HCT116 (cell line): ENCODE results near the gene GRIK5. TPM values are rescaled to one million over a fixed set of nuclear protein-coding genes. Genes with fewer than 3 reads are reported as not detected.

Experiments
- ATAC-seq: fragments of 200-7000 bp; cut with Tn5 transposase; 2 replicates; pipeline ENCODE4 v1.9.1; 2020; ENCODE audit warnings: mild to moderate bottlenecking, moderate library complexity
- BruUV-seq: library from RNA; stranded (reverse); fragments of 400-500 nt; replicated peaks from 2 replicates; lab custom pipeline; 2021; lab: Mats Ljungman, UMichigan
- CTCF ChIA-PET: fragments of 300-600 bp; sonication (Branson Sonifier 250); formaldehyde crosslinking; loops from one replicate; lab custom pipeline; 2021; ENCODE audit warnings: antibody characterized with exemption; lab: Charles Lee
- POLR2A ChIA-PET: fragments of 300-600, 350-600 bp; sonication (Branson Sonifier 250); formaldehyde crosslinking; loops from one replicate; lab custom pipeline; 2021; ENCODE audit warnings: antibody characterized with exemption; lab: Charles Lee
- RAD21 ChIA-PET, 2 experiments: fragments of 300-600 bp; sonication (Branson Sonifier 250); formaldehyde crosslinking; loops; one replicate each; lab custom pipeline; 2023; ENCODE audit warnings: low total read pairs in 2 of 2; ENCODE audit not compliant: uncharacterized antibody in 2 of 2, unreplicated experiment in 2 of 2, low non-redundant PET in 1 of 2; lab: Charles Lee
- DNase-seq: peaks from one replicate; pipeline ENCODE4 v3.0.0-alpha.2; 2010; ENCODE audit warnings: low read depth, low spot score
- H2AFZ ChIP-seq: fragments of 200-600 bp; shearing (Covaris generic), sonication (generic); 2 replicates; pipeline ENCODE4 v1.6.1; 2017; ENCODE audit warnings: low read depth, mixed run types, mixed read lengths, antibody characterized with exemption, low read length; ENCODE audit not compliant: poor library complexity, severe bottlenecking
- H3K27ac ChIP-seq: 2 replicates; pipeline ENCODE4 v1.5.1; 2012; ENCODE audit warnings: low read depth, low read length
- H3K27me3 ChIP-seq: fragments of 200-600 bp; sonication (generic); 2 replicates; pipeline ENCODE4 v1.6.1; 2016; ENCODE audit warnings: mixed run types, low read length, mixed read lengths; ENCODE audit not compliant: insufficient read depth
- H3K36me3 ChIP-seq, 2 experiments: fragments of 200-500 bp in 1 of 2; fragments of 200-600 bp in 1 of 2; sonication (Bioruptor generic) in 1 of 2; sonication (generic) in 1 of 2; 2 replicates each; pipeline versions ENCODE4 v1.5.1 to v1.6.1; 2014 to 2016; ENCODE audit warnings: low read length in 2 of 2, inconsistent platforms in 1 of 2, mixed read lengths in 1 of 2, mixed run types in 1 of 2; ENCODE audit not compliant: insufficient read depth in 2 of 2, control insufficient read depth in 1 of 2
- H3K4me1 ChIP-seq, 2 experiments: fragments of 200-600 bp in 1 of 2; sonication (generic) in 1 of 2; 2 replicates each; pipeline versions ENCODE4 v1.5.1 to v1.6.1; 2012 to 2017; ENCODE audit warnings: low read length in 2 of 2, inconsistent platforms in 1 of 2, mild to moderate bottlenecking in 1 of 2, mixed read lengths in 1 of 2, mixed run types in 1 of 2, moderate library complexity in 1 of 2; ENCODE audit not compliant: insufficient read depth in 2 of 2, control insufficient read depth in 1 of 2
- H3K4me2 ChIP-seq: fragments of 200-600 bp; sonication (generic); 2 replicates; pipeline ENCODE4 v1.6.1; 2017; ENCODE audit warnings: mixed run types, low read length, mixed read lengths
- H3K4me3 ChIP-seq, 2 experiments: fragments of 200-600 bp in 1 of 2; sonication (generic) in 1 of 2; replicated peaks in 1 of 2; 2 replicates each; pipeline ENCODE4 v1.5.1; 2011 to 2016; ENCODE audit warnings: low read length in 2 of 2, control low read depth in 1 of 2, low read depth in 1 of 2, mild to moderate bottlenecking in 1 of 2, mixed read lengths in 1 of 2, mixed run types in 1 of 2
- H3K79me2 ChIP-seq: fragments of 200-600 bp; sonication (generic); 2 replicates; pipeline ENCODE4 v1.6.1; 2017; ENCODE audit warnings: mild to moderate bottlenecking, mixed run types, low read length, moderate library complexity, mixed read lengths; ENCODE audit not compliant: insufficient read depth
- H3K9ac ChIP-seq: fragments of 200-600 bp; sonication (generic); 2 replicates; pipeline ENCODE4 v1.6.1; 2016; ENCODE audit warnings: low read length, mixed read lengths
- H3K9me2 ChIP-seq: fragments of 200-600 bp; sonication (generic), shearing (Covaris generic); 2 replicates; pipeline ENCODE4 v1.6.1; 2017; ENCODE audit warnings: mixed run types, mild to moderate bottlenecking, moderate library complexity; ENCODE audit not compliant: insufficient read depth
- H3K9me3 ChIP-seq, 2 experiments: fragments of 200-500 bp in 1 of 2; fragments of 200-600 bp in 1 of 2; sonication (Bioruptor generic) in 1 of 2; sonication (generic) in 1 of 2; 2 replicates each; pipeline ENCODE4 v1.6.1; 2014 to 2017; ENCODE audit warnings: low read length in 2 of 2, mixed read lengths in 2 of 2, inconsistent platforms in 1 of 2, low read depth in 1 of 2, mild to moderate bottlenecking in 1 of 2, mixed run types in 1 of 2, moderate library complexity in 1 of 2; ENCODE audit not compliant: control insufficient read depth in 1 of 2, insufficient read depth in 1 of 2
- H4K20me1 ChIP-seq: fragments of 200-600 bp; sonication (generic), shearing (Covaris generic); 2 replicates; pipeline ENCODE4 v1.6.1; 2017; ENCODE audit warnings: mixed run types, mild to moderate bottlenecking, moderate library complexity; ENCODE audit not compliant: insufficient read depth
- CEBPB ChIP-seq: IDR thresholded peaks from 2 replicates; pipeline ENCODE4 v1.6.1; 2012; ENCODE audit warnings: low read depth
- ELF1 ChIP-seq: IDR thresholded peaks from 2 replicates; pipeline ENCODE4 v1.6.1; 2012; ENCODE audit warnings: low read depth, borderline replicate concordance
- EZH2phosphoT487 ChIP-seq: fragments of 200-600 bp; IDR thresholded peaks from 2 replicates; pipeline ENCODE4 v1.6.1; 2018; ENCODE audit warnings: antibody characterized with exemption, borderline replicate concordance
- POLR2AphosphoS5 ChIP-seq: IDR thresholded peaks from 2 replicates; pipeline ENCODE4 v1.6.1; 2011; ENCODE audit warnings: mild to moderate bottlenecking, low read depth, low read length, moderate library complexity
- RAD21 ChIP-seq: IDR thresholded peaks from 2 replicates; pipeline ENCODE4 v1.6.1; 2012; ENCODE audit warnings: low read depth, mild to moderate bottlenecking
- SRF ChIP-seq: IDR thresholded peaks from 2 replicates; pipeline ENCODE4 v1.6.1; 2012; ENCODE audit warnings: low read depth
- ZFX ChIP-seq: fragments of 450-650 bp; IDR thresholded peaks from 2 replicates; pipeline ENCODE4 v1.6.1; 2017
- intact Hi-C: fragments of 100-400 bp; cut with micrococcal nuclease; formaldehyde crosslinking; loops from 2 replicates; pipeline ENCODE4 v1.10.0; 2022
- total RNA-seq: library from RNA; stranded (reverse); gene quantifications from one replicate; pipeline ENCODE4 v1.2.1, GENCODE V29; 2021; ENCODE audit not compliant: unreplicated experiment
- TF ChIP-seq, protein P1 (sequence below), 3 experiments: fragments of 200-600 bp in 1 of 3; sonication (generic) in 1 of 3; IDR thresholded peaks in 2 of 3; conservative IDR thresholded peaks in 1 of 3; 2 replicates each; pipeline ENCODE4 v1.5.1; 2012 to 2017; ENCODE audit warnings: low read depth in 2 of 3, low read length in 2 of 3, antibody characterized with exemption in 1 of 3, borderline replicate concordance in 1 of 3, control low read depth in 1 of 3, mild to moderate bottlenecking in 1 of 3, mixed read lengths in 1 of 3, mixed run types in 1 of 3, moderate library complexity in 1 of 3; ENCODE audit not compliant: insufficient read depth in 1 of 3
- TF ChIP-seq, protein P2 (sequence below): IDR thresholded peaks from 2 replicates; pipeline ENCODE4 v1.6.1; 2012

The GRIK5 gene
- total RNA-seq, 1 experiment from 2014 or later, result 1.7 TPM

DNA sequence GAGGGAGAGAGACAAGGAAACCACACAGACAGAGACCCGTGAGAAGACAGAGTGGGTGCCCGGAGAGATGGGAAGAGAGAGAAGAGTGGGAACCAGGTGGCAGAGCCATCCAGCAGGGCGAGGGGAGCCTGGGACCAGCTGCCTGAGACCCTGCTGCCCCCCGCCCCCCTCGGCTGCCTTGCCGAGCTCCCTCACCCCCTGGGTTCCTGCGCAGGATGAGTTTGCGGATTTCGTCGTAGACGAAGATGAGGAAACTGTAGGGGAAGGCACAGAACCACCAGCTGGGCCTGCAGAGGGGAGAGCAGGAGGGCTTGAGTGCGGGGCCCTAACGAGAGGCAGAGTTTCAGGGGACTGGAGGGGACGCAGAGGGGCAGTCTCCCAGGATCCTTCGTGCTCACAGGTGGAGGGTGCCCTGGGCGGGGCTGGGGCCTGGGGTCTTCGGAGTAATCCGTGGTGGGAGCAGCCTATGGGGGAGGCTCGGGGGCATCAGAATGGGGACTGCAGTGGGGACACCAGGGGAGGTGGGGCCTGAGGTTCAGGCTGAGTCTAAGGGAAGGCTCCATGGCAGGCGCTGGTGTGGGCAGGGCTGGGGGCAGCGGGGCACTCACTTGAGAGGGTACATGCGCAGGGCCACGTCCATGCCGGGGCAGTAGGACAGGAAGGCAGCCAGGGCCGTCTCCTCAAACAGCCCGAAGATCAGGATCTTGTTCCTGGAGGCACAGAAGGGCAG, 102.8 kb downstream of the GRIK5 start:
- CTCF ChIA-PET, result no interaction called here
- Histone ChIP-seq H3K4me2 (no peak overlapping the region), H3K36me3 (no peaks in the 10 kb centered on the region), H3K27me3 (no peaks in the 10 kb centered on the region), H3K4me3 (no peak overlapping the region), H4K20me1 (no peaks in the 10 kb centered on the region), H3K9me3 (no peaks in the 10 kb centered on the region), H2AFZ (no peak overlapping the region), H3K4me1 (no peaks in the 10 kb centered on the region), H3K79me2 (no peaks in the 10 kb centered on the region), H3K9me2 (no peaks in the 10 kb centered on the region), H3K9ac (no peak overlapping the region), H3K27ac (no peak overlapping the region)
- RAD21 ChIA-PET, result no interaction called here
- TF ChIP-seq ZFX, result no peak
- no peak for TF ChIP-seq CEBPB
- TF ChIP-seq, protein P1, sequence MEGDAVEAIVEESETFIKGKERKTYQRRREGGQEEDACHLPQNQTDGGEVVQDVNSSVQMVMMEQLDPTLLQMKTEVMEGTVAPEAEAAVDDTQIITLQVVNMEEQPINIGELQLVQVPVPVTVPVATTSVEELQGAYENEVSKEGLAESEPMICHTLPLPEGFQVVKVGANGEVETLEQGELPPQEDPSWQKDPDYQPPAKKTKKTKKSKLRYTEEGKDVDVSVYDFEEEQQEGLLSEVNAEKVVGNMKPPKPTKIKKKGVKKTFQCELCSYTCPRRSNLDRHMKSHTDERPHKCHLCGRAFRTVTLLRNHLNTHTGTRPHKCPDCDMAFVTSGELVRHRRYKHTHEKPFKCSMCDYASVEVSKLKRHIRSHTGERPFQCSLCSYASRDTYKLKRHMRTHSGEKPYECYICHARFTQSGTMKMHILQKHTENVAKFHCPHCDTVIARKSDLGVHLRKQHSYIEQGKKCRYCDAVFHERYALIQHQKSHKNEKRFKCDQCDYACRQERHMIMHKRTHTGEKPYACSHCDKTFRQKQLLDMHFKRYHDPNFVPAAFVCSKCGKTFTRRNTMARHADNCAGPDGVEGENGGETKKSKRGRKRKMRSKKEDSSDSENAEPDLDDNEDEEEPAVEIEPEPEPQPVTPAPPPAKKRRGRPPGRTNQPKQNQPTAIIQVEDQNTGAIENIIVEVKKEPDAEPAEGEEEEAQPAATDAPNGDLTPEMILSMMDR (IDR thresholded peaks at IDR 0.05 in 2 of 3, conservative IDR thresholded peaks at IDR 0.05 in 1 of 3; ENCODE audit: borderline replicate concordance in 1 of 3, insufficient read depth in 1 of 3, low read depth in 2 of 3, low read length in 2 of 3), result no peak
- no peak for TF ChIP-seq POLR2AphosphoS5
- no peak for TF ChIP-seq ELF1
- TF ChIP-seq EZH2phosphoT487, result no peak
- TF ChIP-seq SRF, result no peak
- no peak for TF ChIP-seq RAD21
- TF ChIP-seq, protein P2, sequence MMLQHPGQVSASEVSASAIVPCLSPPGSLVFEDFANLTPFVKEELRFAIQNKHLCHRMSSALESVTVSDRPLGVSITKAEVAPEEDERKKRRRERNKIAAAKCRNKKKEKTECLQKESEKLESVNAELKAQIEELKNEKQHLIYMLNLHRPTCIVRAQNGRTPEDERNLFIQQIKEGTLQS, result no peak
- no peak for ATAC-seq
- BruUV-seq, result no TSS peak
- intact Hi-C loops, result no loop called here
- POLR2A ChIA-PET, result no interaction called here
- DNase-seq, result no peak
